K562 (cell line): ENCODE data around the gene ZNF428. TPM values are rescaled to one million over a fixed set of nuclear protein-coding genes. Genes with fewer than 3 reads are reported as not detected.

Experiments used
- ATAC-seq: fragments of 200-7000 bp; cut with Tn5 transposase; 3 replicates; pipeline ENCODE4 v1.9.1; 2020; ENCODE audit warnings: moderate library complexity
- BruUV-seq: library from RNA; stranded (reverse); fragments of 400-500 nt; replicated peaks from 2 replicates; lab custom pipeline; 2021; lab: Mats Ljungman, UMichigan
- CTCF ChIA-PET: fragments of 300-600 bp; formaldehyde crosslinking; extraction: SDS; loops from one replicate; lab custom pipeline; 2021; ENCODE audit warnings: low intra/inter-chr PET ratio; lab: Yijun Ruan, JAX
- POLR2A ChIA-PET: fragments of 300-600, 350-650 bp; sonication (Branson Sonifier 250); formaldehyde crosslinking; extraction: SDS; loops from one replicate; lab custom pipeline; 2021; ENCODE audit warnings: antibody characterized with exemption, inconsistent platforms; lab: Yijun Ruan, JAX
- DNase-seq, 4 experiments: peaks; one replicate each; pipeline versions ENCODE4 v3.0.0 to v3.0.0-alpha.2; 2011 to 2018; ENCODE audit warnings: low spot score in 3 of 4, mixed read lengths in 3 of 4; ENCODE audit errors: extremely low read depth in 1 of 4
- FAIRE-seq: peaks from 2 replicates; lab custom pipeline; 2011; peaks lifted over from hg19 to GRCh38; lab: Jason Lieb, UNC
- H2AFZ ChIP-seq: 2 replicates; pipeline ENCODE4 v1.6.0; 2011; ENCODE audit warnings: low read depth, low read length, control low read depth, inconsistent platforms
- H3K27ac ChIP-seq: fragments of 200-600 bp; 3 replicates; pipeline ENCODE4 v1.8.0; 2011; ENCODE audit warnings: low read depth, mild to moderate bottlenecking, control low read depth, inconsistent platforms, low read length, moderate library complexity, mixed read lengths; ENCODE audit errors: extremely low read depth
- H3K27me3 ChIP-seq, 2 experiments: fragments of 300-600 bp in 1 of 2; 2 replicates in 1 of 2; 3 replicates in 1 of 2; pipeline versions ENCODE4 v1.6.0 to v1.8.0; 2011; ENCODE audit warnings: inconsistent platforms in 2 of 2, low read length in 2 of 2, mild to moderate bottlenecking in 1 of 2, mixed read lengths in 1 of 2, moderate library complexity in 1 of 2; ENCODE audit not compliant: control insufficient read depth in 2 of 2, insufficient read depth in 2 of 2
- H3K36me3 ChIP-seq: fragments of 300-600 bp; 3 replicates; pipeline ENCODE4 v1.8.0; 2011; ENCODE audit warnings: mild to moderate bottlenecking, low read length, inconsistent platforms; ENCODE audit not compliant: control insufficient read depth, insufficient read depth
- H3K4me1 ChIP-seq, 2 experiments: fragments of 200-600 bp in 1 of 2; replicated peaks in 1 of 2; 2 replicates in 1 of 2; 3 replicates in 1 of 2; pipeline versions ENCODE4 v1.5.1 to v1.8.0; 2011; ENCODE audit warnings: inconsistent platforms in 2 of 2, low read length in 2 of 2, mild to moderate bottlenecking in 1 of 2, mixed read lengths in 1 of 2, moderate library complexity in 1 of 2; ENCODE audit not compliant: control insufficient read depth in 2 of 2, insufficient read depth in 2 of 2
- H3K4me2 ChIP-seq: 2 replicates; pipeline ENCODE4 v1.6.1; 2011; ENCODE audit warnings: low read length, control low read depth, inconsistent platforms, mixed read lengths; ENCODE audit not compliant: insufficient read depth
- H3K4me3 ChIP-seq: fragments of 200-600 bp; sonication (generic), shearing (Covaris generic); 2 replicates; pipeline ENCODE4 v1.5.1; 2016; ENCODE audit warnings: control low read depth, inconsistent platforms
- H3K79me2 ChIP-seq: fragments of 200-600 bp; 3 replicates; pipeline ENCODE4 v1.8.0; 2011; ENCODE audit warnings: low read length, inconsistent platforms; ENCODE audit not compliant: control insufficient read depth, insufficient read depth
- H3K9ac ChIP-seq, 2 experiments: 2 replicates each; pipeline versions ENCODE4 v1.6.0 to v1.6.1; 2011; ENCODE audit warnings: low read depth in 2 of 2, low read length in 2 of 2, control low read depth in 1 of 2, inconsistent platforms in 1 of 2, mild to moderate bottlenecking in 1 of 2, mixed read lengths in 1 of 2; ENCODE audit not compliant: insufficient read depth in 1 of 2
- H3K9me1 ChIP-seq: one replicate; pipeline ENCODE4 v1.6.0; 2011; ENCODE audit warnings: inconsistent platforms, mild to moderate bottlenecking, low read length, moderate library complexity; ENCODE audit not compliant: control insufficient read depth, insufficient read depth
- H3K9me3 ChIP-seq: replicated peaks from 2 replicates; pipeline ENCODE4 v1.5.1; 2011; ENCODE audit warnings: low read depth, low read length, inconsistent platforms; ENCODE audit not compliant: control insufficient read depth, insufficient read depth
- H4K20me1 ChIP-seq: replicated peaks from 2 replicates; pipeline ENCODE4 v1.6.1; 2011; ENCODE audit warnings: low read length, inconsistent platforms, mixed read lengths; ENCODE audit not compliant: control insufficient read depth, insufficient read depth
- ILF3 ChIP-seq: fragments of 450-650 bp; IDR thresholded peaks from 2 replicates; pipeline ENCODE4 v1.6.1; 2018; ENCODE audit warnings: antibody characterized with exemption, mild to moderate bottlenecking, moderate library complexity, borderline replicate concordance
- ZC3H11A ChIP-seq: IDR thresholded peaks from 2 replicates; pipeline ENCODE4 v1.6.1; 2012; ENCODE audit warnings: low read depth, low read length, improper control_type of control experiment
- WGBS: fragments of 100-300 bp; shearing (Covaris generic); methylation state at CpG from one replicate; pipeline ENCODE4 v1.1.6; 2016; ENCODE audit warnings: low coverage, mixed read lengths; ENCODE audit not compliant: insufficient coverage; ENCODE audit errors: missing lambda C conversion rate; 5-methylcytosine and 5-hydroxymethylcytosine counted together
- in situ Hi-C: fragments of 300-500 bp; cut with MboI; formaldehyde crosslinking; loops from 4 replicates; pipeline ENCODE4 v1.15.0; 2018; ENCODE audit warnings: inconsistent platforms, mixed read lengths
- intact Hi-C: fragments of 100-400 bp; cut with micrococcal nuclease; formaldehyde crosslinking; loops from 2 replicates; pipeline ENCODE4 v1.14.2; 2022
- polyA plus RNA-seq, 8 experiments: library from polyadenylated mRNA; depleted of rRNA in 4 of 8; stranded (reverse) in 5 of 8; unstranded in 3 of 8; fragments of >200 nt; fragmentation: Nextera tagmentation in 2 of 8; fragmentation: Illumina TruSeq in 1 of 8; extraction: Ambion mirVana in 2 of 8; extraction: Trizol in 1 of 8; gene quantifications; 2 replicates each; pipeline versions ENCODE4 v1.2.1 to v1.2.3, GENCODE V29; 2011 to 2014; ENCODE audit warnings: inconsistent platforms in 1 of 8, missing spikeins in 1 of 8
- total RNA-seq, 7 experiments: library from RNA; depleted of rRNA in 6 of 7; stranded (reverse); fragments of >200 nt in 6 of 7; fragmentation: Illumina TruSeq in 2 of 7; extraction: Trizol in 2 of 7; gene quantifications; 2 replicates each; pipeline versions ENCODE4 v1.2.1 to v1.2.3, GENCODE V29; 2011 to 2021; ENCODE audit warnings: low replicate concordance in 1 of 7
- TF ChIP-seq, protein P1 (sequence below): fragments of 450-650 bp; IDR thresholded peaks from 2 replicates; pipeline ENCODE4 v1.6.1; 2018; ENCODE audit not compliant: partially characterized antibody

Gene ZNF428
- total and polyA plus RNA-seq, 9 of the 15 experiments (the other 6 are each of a cell fraction or from before 2014, with no cell fraction given) = 0.15 to 85.7 (median 15.9) TPM

GRCh38 chr19:43622070-43622469 lies 2.6 kb upstream of the ZNF428 start:
- Histone ChIP-seq H3K9me3 (no peaks in the 10 kb centered on the region), H3K27ac (no peak overlapping the region), H2AFZ (no peak overlapping the region), H4K20me1 (no peaks in the 10 kb centered on the region), H3K9ac (peak overlapping the region in 1 of 2 experiments; percentile 3; a peak in 1 of 4 replicates), H3K27me3 (no peaks in the 10 kb centered on the region), H3K4me1 (peaks cover 45 to 74% of the 10 kb centered on the region in 2 experiments), H3K79me2 (peaks cover 30% of the 10 kb centered on the region), H3K36me3 (peaks cover 2% of the 10 kb centered on the region; the same call in 2 of the 3 replicates), H3K4me2 (no peak overlapping the region), H3K4me3 (no peak overlapping the region), H3K9me1 (peaks cover 2% of the 10 kb centered on the region)
- ATAC-seq = no peak
- BruUV-seq = no TSS peak
- 58% methylated on average over 4 of the region's 4 CpGs for WGBS
- DNase-seq = no peak
- no peak for FAIRE-seq
- intact Hi-C loops = loop anchor here (10.0 kb wide), 2 partner anchors 67 to 177 kb away; no protein-coding TSS in a partner anchor
- ChIA-PET CTCF (no interaction called here), POLR2A (interaction anchor here (1.2 kb wide), 1 partner anchor 26 kb away, joined by 4 read pairs; the partner anchor contains the start of genes IRGQ and ZNF576)
- TF ChIP-seq ZC3H11A (no peak), ILF3 (no peak)
- TF ChIP-seq, protein P1, sequence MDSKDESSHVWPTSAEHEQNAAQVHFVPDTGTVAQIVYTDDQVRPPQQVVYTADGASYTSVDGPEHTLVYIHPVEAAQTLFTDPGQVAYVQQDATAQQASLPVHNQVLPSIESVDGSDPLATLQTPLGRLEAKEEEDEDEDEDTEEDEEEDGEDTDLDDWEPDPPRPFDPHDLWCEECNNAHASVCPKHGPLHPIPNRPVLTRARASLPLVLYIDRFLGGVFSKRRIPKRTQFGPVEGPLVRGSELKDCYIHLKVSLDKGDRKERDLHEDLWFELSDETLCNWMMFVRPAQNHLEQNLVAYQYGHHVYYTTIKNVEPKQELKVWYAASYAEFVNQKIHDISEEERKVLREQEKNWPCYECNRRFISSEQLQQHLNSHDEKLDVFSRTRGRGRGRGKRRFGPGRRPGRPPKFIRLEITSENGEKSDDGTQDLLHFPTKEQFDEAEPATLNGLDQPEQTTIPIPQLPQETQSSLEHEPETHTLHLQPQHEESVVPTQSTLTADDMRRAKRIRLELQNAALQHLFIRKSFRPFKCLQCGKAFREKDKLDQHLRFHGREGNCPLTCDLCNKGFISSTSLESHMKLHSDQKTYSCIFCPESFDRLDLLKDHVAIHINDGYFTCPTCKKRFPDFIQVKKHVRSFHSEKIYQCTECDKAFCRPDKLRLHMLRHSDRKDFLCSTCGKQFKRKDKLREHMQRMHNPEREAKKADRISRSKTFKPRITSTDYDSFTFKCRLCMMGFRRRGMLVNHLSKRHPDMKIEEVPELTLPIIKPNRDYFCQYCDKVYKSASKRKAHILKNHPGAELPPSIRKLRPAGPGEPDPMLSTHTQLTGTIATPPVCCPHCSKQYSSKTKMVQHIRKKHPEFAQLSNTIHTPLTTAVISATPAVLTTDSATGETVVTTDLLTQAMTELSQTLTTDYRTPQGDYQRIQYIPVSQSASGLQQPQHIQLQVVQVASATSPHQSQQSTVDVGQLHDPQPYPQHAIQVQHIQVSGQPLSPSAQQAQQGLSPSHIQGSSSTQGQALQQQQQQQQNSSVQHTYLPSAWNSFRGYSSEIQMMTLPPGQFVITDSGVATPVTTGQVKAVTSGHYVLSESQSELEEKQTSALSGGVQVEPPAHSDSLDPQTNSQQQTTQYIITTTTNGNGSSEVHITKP = peak; percentile 89
- in situ Hi-C loops = no loop called here
